ENCODE results near the gene SPSB1. TPM values are rescaled to one million over a fixed set of nuclear protein-coding genes. Genes with fewer than 3 reads are reported as not detected.

SPSB1 gene
- polyA plus RNA-seq, 4 donors, result 24.1 to 69.1 (median 32.6) TPM

DNA sequence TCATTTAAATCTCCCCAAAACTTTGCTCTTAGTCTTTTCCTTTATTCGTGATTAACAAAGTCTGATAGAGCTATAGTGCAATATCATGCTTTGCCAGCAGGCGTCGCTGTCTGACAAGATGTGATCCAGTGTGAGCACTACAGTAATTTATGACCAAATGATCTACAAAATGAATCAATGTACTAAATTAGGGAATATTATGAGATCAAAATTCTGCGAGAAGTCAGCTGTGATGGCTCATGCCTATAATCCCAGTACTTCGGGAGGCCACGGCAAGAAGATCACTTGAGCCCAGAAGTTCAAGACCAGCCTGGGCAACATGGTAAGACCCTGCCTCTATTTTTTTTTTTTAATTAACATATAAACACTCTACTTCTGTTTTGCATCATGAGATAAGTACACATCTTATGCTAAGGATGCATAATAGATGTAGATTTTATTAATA lies 3.6 kb upstream of the SPSB1 start:
- Histone ChIP-seq H3K4me3 (ENCODE audit: low read depth in 1 of 3, low read length in 3 of 3) (no peak overlapping the region), H3K27ac (ENCODE audit: low read depth in 1 of 3, low read length in 2 of 3) (no peak overlapping the region), H3K36me3 (ENCODE audit: control insufficient read depth in 3 of 3, insufficient read depth in 2 of 3, low read depth in 1 of 3, low read length in 3 of 3) (no peaks in the 10 kb centered on the region), H3K9me3 (ENCODE audit: control insufficient read depth in 2 of 2, insufficient read depth in 1 of 2, low read depth in 1 of 2, low read length in 1 of 2) (peaks cover 0 to 37% of the 10 kb centered on the region in 2 donors), H3K27me3 (ENCODE audit: control insufficient read depth in 3 of 3, insufficient read depth in 3 of 3, low read length in 3 of 3) (no peaks in the 10 kb centered on the region), H3K4me1 (ENCODE audit: control insufficient read depth in 3 of 3, insufficient read depth in 2 of 3, low read depth in 1 of 3, low read length in 2 of 3) (peaks cover 0 to 9% (median 0%) of the 10 kb centered on the region in 3 donors)
- 37 to 41% (median 40%) methylated on average over 6 of the region's 6 CpGs for WGBS, 3 donors
- FAIRE-seq (peak; percentile 83), DNase-seq (peak; percentile 64 to 78)

GRCh38 chr1:9289711-9290485 lies 2.8 kb upstream of the SPSB1 start:
- no peak overlapping the region for H3K4me3 ChIP-seq (ENCODE audit: low read depth in 1 of 3, low read length in 3 of 3)
- H3K27me3 ChIP-seq (ENCODE audit: control insufficient read depth in 3 of 3, insufficient read depth in 3 of 3, low read length in 3 of 3), result no peaks in the 10 kb centered on the region
- FAIRE-seq (no peak), DNase-seq (no peak)
- peaks cover 0 to 33% of the 10 kb centered on the region in 2 donors for H3K9me3 ChIP-seq (ENCODE audit: control insufficient read depth in 2 of 2, insufficient read depth in 1 of 2, low read depth in 1 of 2, low read length in 1 of 2)
- WGBS, 3 donors, result 51 to 66% (median 62%) methylated on average over 5 of the region's 5 CpGs
- peaks cover 0 to 3% (median 0%) of the 10 kb centered on the region in 3 donors for H3K36me3 ChIP-seq (ENCODE audit: control insufficient read depth in 3 of 3, insufficient read depth in 2 of 3, low read depth in 1 of 3, low read length in 3 of 3)
- peaks cover 0 to 17% (median 0%) of the 10 kb centered on the region in 3 donors for H3K4me1 ChIP-seq (ENCODE audit: control insufficient read depth in 3 of 3, insufficient read depth in 2 of 3, low read depth in 1 of 3, low read length in 2 of 3)
- peak overlapping the region in 1 of 3 donors; percentile 76 for H3K27ac ChIP-seq (ENCODE audit: low read depth in 1 of 3, low read length in 2 of 3)

GRCh38 chr1:9291914-9292360 lies 757 bp upstream of the SPSB1 start:
- peaks cover 0 to 37% (median 10%) of the 10 kb centered on the region in 3 donors for H3K4me1 ChIP-seq (ENCODE audit: control insufficient read depth in 3 of 3, insufficient read depth in 2 of 3, low read depth in 1 of 3, low read length in 2 of 3)
- no peak for FAIRE-seq
- H3K27me3 ChIP-seq (ENCODE audit: control insufficient read depth in 3 of 3, insufficient read depth in 3 of 3, low read length in 3 of 3), result no peaks in the 10 kb centered on the region
- DNase-seq, result peak; percentile 83 to 89
- 3 to 21% (median 19%) methylated on average over 13 of the region's 13 CpGs for WGBS, 3 donors
- peak overlapping the region; percentile 69 to 87 (median 83) for H3K27ac ChIP-seq (ENCODE audit: low read depth in 1 of 3, low read length in 2 of 3)
- peaks cover 0 to 18% of the 10 kb centered on the region in 2 donors for H3K9me3 ChIP-seq (ENCODE audit: control insufficient read depth in 2 of 2, insufficient read depth in 1 of 2, low read depth in 1 of 2, low read length in 1 of 2)
- H3K36me3 ChIP-seq (ENCODE audit: control insufficient read depth in 3 of 3, insufficient read depth in 2 of 3, low read depth in 1 of 3, low read length in 3 of 3), result peaks cover 0 to 8% (median 0%) of the 10 kb centered on the region in 3 donors
- H3K4me3 ChIP-seq (ENCODE audit: low read depth in 1 of 3, low read length in 3 of 3), result peak overlapping the region in 2 of 3 donors; percentile 68 to 97

GRCh38 chr1:9293241-9293532 lies 493 bp downstream of the SPSB1 start:
- Histone ChIP-seq H3K4me1 (ENCODE audit: control insufficient read depth in 3 of 3, insufficient read depth in 2 of 3, low read depth in 1 of 3, low read length in 2 of 3) (peaks cover 6 to 48% (median 14%) of the 10 kb centered on the region in 3 donors), H3K27me3 (ENCODE audit: control insufficient read depth in 3 of 3, insufficient read depth in 3 of 3, low read length in 3 of 3) (no peaks in the 10 kb centered on the region), H3K4me3 (ENCODE audit: low read depth in 1 of 3, low read length in 3 of 3) (peak overlapping the region; percentile 78 to 97 (median 81)), H3K9me3 (ENCODE audit: control insufficient read depth in 2 of 2, insufficient read depth in 1 of 2, low read depth in 1 of 2, low read length in 1 of 2) (peaks cover 0 to 5% of the 10 kb centered on the region in 2 donors), H3K27ac (ENCODE audit: low read depth in 1 of 3, low read length in 2 of 3) (peak overlapping the region; percentile 70 to 85 (median 79)), H3K36me3 (ENCODE audit: control insufficient read depth in 3 of 3, insufficient read depth in 2 of 3, low read depth in 1 of 3, low read length in 3 of 3) (peaks cover 0 to 13% (median 0%) of the 10 kb centered on the region in 3 donors)
- WGBS, 3 donors, result 1 to 2% methylated on average over 20 to 43 of the region's 43 CpGs; no CpG with 5 or more reads in 1 of the 3 donors
- no peak for DNase-seq
- no peak for FAIRE-seq

GRCh38 chr1:9293533-9294404 lies 1.1 kb downstream of the SPSB1 start:
- Histone ChIP-seq H3K4me1 (ENCODE audit: control insufficient read depth in 3 of 3, insufficient read depth in 2 of 3, low read depth in 1 of 3, low read length in 2 of 3) (peaks cover 9 to 52% (median 14%) of the 10 kb centered on the region in 3 donors), H3K27me3 (ENCODE audit: control insufficient read depth in 3 of 3, insufficient read depth in 3 of 3, low read length in 3 of 3) (no peaks in the 10 kb centered on the region), H3K9me3 (ENCODE audit: control insufficient read depth in 2 of 2, insufficient read depth in 1 of 2, low read depth in 1 of 2, low read length in 1 of 2) (peaks cover 0 to 4% of the 10 kb centered on the region in 2 donors), H3K36me3 (ENCODE audit: control insufficient read depth in 3 of 3, insufficient read depth in 2 of 3, low read depth in 1 of 3, low read length in 3 of 3) (peaks cover 0 to 13% (median 0%) of the 10 kb centered on the region in 3 donors), H3K27ac (ENCODE audit: low read depth in 1 of 3, low read length in 2 of 3) (peak overlapping the region; percentile 70 to 85 (median 79)), H3K4me3 (ENCODE audit: low read depth in 1 of 3, low read length in 3 of 3) (peak overlapping the region; percentile 78 to 97 (median 81))
- FAIRE-seq (no peak), DNase-seq (peak; percentile 41 to 76)
- 1 to 4% (median 3%) methylated on average over 30 to 41 of the region's 41 CpGs for WGBS, 3 donors

- 15 to 36% (median 33%) methylated on average over 6 of the region's 6 CpGs for WGBS, 3 donors
- FAIRE-seq, result no peak
- Histone ChIP-seq H3K27ac (ENCODE audit: low read depth in 1 of 3, low read length in 2 of 3) (peak overlapping the region; percentile 70 to 85 (median 79)), H3K4me1 (ENCODE audit: control insufficient read depth in 3 of 3, insufficient read depth in 2 of 3, low read depth in 1 of 3, low read length in 2 of 3) (peaks cover 9 to 52% (median 14%) of the 10 kb centered on the region in 3 donors), H3K9me3 (ENCODE audit: control insufficient read depth in 2 of 2, insufficient read depth in 1 of 2, low read depth in 1 of 2, low read length in 1 of 2) (no peaks in the 10 kb centered on the region), H3K36me3 (ENCODE audit: control insufficient read depth in 3 of 3, insufficient read depth in 2 of 3, low read depth in 1 of 3, low read length in 3 of 3) (peaks cover 0 to 13% (median 0%) of the 10 kb centered on the region in 3 donors), H3K27me3 (ENCODE audit: control insufficient read depth in 3 of 3, insufficient read depth in 3 of 3, low read length in 3 of 3) (no peaks in the 10 kb centered on the region), H3K4me3 (ENCODE audit: low read depth in 1 of 3, low read length in 3 of 3) (peak overlapping the region in 2 of 3 donors; percentile 78 to 97)
- peak in 1 of 2 donors; percentile 64 for DNase-seq
Observed at GRCh38 chr1:9294405-9294773, 1.7 kb downstream of the SPSB1 start.

- no peaks in the 10 kb centered on the region for H3K27me3 ChIP-seq (ENCODE audit: control insufficient read depth in 3 of 3, insufficient read depth in 3 of 3, low read length in 3 of 3)
- FAIRE-seq, result no peak
Observed at GRCh38 chr1:9294910-9295636, 2.4 kb downstream of the SPSB1 start.

More at GRCh38 chr1:9294910-9295636, 2.4 kb downstream of the SPSB1 start:
- Histone ChIP-seq H3K4me1 (ENCODE audit: control insufficient read depth in 3 of 3, insufficient read depth in 2 of 3, low read depth in 1 of 3, low read length in 2 of 3) (peaks cover 9 to 57% (median 14%) of the 10 kb centered on the region in 3 donors), H3K9me3 (ENCODE audit: control insufficient read depth in 2 of 2, insufficient read depth in 1 of 2, low read depth in 1 of 2, low read length in 1 of 2) (no peaks in the 10 kb centered on the region), H3K36me3 (ENCODE audit: control insufficient read depth in 3 of 3, insufficient read depth in 2 of 3, low read depth in 1 of 3, low read length in 3 of 3) (peaks cover 0 to 13% (median 0%) of the 10 kb centered on the region in 3 donors), H3K27ac (ENCODE audit: low read depth in 1 of 3, low read length in 2 of 3) (peak overlapping the region; percentile 70 to 85 (median 79)), H3K4me3 (ENCODE audit: low read depth in 1 of 3, low read length in 3 of 3) (peak overlapping the region in 2 of 3 donors; percentile 78 to 97)
- DNase-seq, result peak; percentile 69 to 76
- WGBS, 3 donors, result 20 to 33% (median 31%) methylated on average over 9 to 10 of the region's 10 CpGs
